AG20443 (cell line): ENCODE measurements around the gene DYRK2.

Source experiments
- DNase-seq: peaks from one replicate; pipeline ENCODE4 v3.0.0; 2012; ENCODE audit warnings: low spot score, mixed read lengths

Gene DYRK2

DNA sequence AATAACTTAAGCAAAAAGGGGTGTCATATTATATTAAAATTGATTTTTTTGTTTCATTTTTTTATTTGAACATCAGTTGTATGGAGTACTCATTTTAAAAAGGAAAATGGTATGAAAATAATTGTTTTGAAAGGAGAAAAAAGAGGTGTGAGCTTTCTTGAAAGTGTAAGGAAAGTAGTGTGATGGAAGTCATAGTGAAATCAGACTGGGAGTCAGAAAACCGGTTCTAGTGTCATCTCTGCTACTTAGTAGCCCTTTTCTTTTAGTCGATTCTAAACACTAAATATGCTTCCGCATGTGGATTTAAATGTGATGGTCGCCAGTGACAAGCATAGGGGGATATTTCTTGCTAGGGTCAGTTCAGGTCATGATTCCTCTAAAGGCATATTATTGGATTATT lies 1.8 kb upstream of the DYRK2 start:
- DNase-seq: no peak

DNA sequence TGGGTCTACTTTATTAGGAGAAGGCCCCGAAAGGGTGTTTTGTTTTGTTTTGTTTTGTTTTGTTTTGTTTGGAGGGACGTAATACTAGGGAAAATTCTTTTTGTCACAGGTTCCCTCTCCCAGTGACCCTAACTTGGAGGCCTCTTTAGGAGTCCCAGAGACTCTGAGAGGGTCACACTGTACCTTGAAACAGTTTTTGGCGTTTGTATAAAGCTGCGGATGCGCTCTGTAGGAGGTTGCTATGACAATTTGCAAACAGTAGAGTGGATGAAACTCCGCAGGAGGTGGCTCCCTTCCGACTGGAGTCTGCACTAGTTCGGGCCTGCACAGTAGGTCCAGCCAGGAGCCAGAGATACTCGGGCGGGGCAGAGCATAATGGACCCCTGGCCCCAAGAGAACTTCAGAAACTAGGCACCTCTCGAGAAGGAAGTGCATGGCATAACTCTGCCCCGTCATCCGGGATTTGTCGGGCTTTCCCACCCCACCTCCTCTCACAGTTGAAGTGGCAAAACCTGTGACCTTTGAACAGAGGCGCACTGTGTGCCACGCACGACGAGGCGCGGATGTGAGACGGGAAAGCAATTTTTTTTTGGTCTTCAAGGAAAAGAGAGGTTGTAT lies 1.3 kb upstream of the DYRK2 start:
- DNase-seq: no peak

DNA sequence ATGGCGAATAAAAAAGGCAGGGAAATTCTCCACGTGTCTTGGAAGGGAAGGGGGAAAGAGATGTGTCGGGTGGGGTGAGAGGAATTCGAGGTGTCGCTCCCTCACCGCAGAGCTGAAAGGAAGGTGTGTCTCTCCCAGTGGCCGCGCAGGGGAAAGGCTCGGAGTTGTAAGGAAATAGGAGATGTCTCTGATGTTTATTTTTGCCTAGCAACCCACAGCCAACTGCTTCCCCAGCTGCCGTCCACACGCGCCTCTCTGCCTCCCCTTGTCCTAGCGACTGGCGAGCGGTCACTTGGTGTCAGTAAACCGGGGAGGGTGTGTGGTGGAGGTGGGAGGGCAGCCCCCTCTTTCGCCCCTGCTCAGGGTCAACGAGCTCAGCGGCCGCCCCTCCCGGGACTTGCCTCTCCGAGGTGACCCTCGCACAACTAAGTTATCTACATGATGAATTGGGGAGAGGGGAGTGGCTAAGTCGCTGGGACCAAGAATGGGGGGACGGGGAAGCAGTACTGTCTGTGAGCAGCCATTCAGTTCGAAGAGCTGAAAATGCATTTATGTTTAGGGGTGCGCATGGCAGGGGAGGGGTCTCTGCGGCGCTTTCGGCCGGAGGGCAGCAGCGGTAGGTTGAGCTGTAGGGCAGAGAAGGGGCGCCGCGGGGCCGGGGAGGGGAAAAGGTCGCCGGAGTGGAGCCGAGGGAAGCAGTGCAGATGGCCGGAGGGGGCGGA lies 585 bp upstream of the DYRK2 start:
- DNase-seq: peak; percentile 88

DNA sequence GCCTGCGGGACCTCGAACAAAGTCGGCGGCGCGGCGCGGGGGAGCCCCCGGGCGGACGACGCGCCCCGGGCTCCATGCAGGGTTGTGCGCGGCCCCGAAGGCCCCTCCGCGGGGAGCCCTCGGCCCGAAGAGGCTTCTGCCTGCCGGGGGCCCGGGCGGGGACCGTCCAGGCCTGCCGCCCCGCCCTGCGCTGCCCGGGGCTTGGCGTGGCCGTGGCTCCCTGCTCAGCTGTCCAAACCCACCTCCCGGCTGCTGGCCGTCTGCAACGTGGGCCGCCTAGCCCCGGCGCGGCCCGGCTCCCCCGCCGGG lies 670 bp downstream of the DYRK2 start:
- peak; percentile 51 for DNase-seq

DNA sequence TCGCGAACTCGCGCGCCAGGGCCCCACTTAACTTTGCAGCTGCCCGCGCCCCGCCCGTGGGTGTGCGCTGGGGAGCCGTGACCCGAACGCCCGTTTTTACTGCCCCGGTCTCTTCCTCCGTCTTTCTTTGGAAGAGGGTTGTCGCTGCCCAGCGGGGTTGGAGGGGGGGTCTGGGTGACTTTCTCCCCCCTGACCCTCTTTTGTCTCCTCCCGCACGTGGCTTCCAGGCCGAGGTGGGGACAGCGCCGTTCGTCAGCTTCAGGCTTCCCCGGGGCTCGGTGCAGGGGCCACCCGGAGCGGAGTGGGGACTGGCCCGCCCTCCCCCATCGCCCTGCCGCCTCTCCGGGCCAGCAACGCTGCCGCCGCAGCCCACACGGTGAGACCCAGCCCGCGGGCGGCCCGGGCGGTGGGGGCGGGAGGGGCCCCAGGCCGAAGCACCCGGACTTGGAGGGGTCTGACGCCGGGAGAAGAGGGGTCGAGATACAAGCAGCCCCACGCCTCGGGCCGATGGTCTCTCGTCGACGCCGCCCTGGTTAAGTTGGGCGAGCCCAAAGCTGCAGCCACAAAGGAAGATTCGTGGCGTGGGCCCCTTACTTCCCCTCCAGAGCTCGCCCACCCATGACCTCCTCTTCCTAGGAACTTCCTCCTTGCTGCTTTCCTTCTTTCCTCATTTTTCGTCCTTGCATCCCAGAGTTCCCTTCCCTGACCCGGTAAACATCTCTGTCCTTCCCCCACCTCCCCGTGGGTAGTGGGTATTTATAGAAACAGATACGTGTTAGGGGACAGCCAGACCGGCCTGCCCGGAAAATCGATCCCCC lies 1.2 kb downstream of the DYRK2 start:
- DNase-seq: peak; percentile 60

DNA sequence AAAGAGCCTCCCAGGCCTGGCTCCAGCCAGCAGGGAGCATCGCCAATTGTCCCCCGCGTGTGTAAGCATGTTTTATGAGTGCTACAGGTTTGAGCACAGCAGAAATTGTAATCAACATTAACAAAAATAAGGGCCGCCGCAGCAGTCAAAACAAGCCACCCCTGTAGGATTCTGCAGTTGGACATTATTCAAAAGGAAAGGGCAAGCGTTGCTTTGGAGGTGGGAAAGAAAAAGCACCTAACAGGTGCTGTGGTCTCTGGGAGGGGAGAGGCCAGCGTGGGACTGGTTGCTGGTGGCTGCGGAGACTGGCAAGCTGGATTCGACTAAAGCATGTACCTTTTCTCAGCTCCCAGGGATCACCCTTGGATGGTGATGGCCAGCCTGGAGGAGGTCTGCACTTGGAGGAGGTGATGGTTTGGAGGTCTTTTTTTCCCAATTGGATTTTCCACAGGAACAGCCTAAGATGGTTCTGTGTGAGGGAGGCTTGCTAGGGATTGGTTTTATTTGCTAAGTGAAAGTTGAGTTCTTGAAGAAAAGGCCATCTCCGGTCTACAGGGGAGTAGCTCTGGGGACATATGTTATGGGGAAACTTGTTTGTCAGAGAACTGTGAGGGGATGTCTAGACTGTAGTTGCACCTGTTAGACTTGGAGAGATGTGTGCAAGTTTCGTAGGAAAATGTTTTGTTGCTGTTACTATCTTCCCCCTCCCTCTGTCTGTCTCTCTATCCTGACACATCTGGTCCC lies 2.0 kb downstream of the DYRK2 start:
- no peak for DNase-seq

DNA sequence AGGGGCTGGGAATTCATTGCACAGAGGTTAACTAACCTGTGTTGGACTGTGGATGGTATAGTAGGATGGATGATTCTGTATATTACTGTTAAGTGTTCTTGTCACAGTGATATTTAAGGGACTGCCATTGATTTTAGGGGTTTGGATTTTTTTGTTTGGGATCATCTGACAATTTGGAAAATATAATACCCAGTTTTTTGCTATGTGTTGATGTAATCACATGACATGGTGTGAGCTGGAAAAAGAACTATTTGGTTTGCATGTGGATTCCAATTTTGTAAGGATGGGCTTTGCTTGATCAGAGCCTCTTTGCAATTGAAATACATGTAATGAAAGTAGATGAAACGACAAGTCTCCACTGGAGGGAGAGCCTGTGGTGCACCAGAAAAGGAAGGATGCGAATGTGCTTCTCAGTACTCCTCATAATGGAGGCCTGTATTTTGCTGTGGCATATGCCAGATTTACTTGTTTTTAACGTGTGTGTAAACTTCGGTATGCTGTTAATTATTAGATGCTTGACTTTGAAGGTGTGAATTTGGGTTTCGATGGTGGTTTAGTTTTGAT lies 2.7 kb downstream of the DYRK2 start:
- peak; percentile 32 for DNase-seq

DNA sequence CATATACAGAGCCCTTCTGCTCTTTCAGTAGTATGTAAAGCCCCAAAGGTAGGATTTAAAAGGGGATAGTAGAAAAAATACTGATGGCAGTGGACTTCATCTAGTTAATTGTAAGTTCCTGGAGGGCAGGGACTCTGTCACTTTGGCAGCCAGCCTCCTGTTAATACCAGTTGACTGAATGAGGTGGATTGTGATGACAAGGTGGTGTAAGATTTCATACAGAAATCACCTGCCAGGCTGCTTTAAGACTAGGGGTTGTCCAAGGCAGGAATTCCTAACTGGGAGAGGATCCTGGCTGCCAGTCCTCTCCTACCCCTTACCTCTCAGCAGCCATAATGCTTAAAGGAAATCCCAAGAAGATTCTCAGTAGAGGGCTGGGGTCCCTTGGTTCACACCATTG lies 7.3 kb downstream of the DYRK2 start:
- DNase-seq: no peak

DNA sequence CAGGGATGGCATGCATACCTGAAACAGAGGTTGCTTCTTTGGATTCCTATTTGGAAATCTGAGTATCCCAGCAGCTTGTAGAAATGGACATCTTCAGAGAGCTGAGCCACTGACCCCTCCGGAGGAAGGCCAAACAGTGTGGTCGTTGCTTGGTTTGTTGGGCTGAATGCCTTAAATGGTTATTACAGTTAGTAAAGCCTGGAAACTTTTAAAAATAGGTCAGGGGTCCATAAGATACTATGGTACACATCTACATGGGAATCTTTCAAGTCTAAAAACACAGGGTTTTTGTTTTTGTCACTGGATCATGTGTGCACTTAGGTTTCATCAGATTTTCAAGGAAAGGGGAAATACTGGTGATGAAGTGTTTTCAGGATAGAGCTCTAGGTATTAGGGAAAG lies 7.7 kb downstream of the DYRK2 start:
- no peak for DNase-seq

DNA sequence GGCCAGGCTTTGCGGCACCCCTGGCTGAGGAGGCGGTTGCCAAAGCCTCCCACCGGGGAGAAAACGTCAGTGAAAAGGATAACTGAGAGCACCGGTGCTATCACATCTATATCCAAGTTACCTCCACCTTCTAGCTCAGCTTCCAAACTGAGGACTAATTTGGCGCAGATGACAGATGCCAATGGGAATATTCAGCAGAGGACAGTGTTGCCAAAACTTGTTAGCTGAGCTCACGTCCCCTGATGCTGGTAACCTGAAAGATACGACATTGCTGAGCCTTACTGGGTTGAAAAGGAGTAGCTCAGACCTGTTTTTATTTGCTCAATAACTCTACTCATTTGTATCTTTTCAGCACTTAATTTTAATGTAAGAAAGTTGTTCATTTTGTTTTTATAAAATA lies 9.9 kb downstream of the DYRK2 start:
- no peak for DNase-seq

DNA sequence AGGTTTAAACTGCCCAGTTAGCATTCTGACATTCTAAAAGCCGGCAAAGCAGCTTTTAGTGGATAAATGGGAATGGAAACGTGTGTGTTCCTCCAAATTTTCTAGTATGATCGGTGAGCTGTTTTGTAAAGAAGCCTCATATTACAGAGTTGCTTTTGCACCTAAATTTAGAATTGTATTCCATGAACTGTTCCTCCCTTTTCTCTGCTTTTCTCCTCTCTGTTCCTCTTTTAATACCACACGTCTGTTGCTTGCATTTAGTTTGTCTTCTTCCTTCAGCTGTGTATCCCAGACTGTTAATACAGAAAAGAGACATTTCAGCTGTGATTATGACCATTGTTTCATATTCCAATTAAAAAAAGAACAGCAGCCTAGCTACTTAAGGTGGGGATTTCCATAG lies 10.7 kb downstream of the DYRK2 start:
- DNase-seq: no peak

DNA sequence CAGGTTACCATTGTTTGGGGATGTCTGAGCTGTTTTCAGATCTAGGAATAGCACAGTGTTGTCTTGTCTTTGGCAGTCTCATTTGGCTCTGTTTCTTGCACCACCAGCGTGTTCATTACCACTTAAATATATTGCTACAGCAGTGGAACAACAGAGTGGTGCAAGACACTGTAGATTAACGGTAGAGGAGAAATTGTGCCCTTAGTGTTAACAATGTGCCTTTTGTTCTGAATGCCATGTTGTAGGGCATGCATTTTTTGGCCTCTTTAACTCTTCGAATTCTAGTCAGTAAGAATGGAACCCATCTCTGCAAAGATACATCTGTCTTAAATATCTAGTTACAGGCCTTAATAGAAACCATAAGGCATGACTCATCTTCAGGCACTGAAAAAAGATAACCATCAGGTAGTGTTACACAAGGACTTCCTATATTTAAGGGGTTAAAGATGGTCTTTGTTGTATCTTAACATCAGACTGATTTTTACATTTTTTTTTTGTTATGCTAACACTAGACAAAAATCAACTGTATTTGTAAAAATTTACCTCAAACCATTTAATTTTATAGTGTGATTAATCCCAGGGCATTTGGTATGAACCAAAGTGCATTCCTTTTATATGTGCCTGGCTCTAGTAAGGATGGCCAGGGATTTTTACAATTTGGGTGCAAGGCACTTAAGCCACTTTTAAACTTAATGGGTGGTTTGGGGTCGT lies 12.9 kb downstream of the DYRK2 start:
- no peak for DNase-seq

DNA sequence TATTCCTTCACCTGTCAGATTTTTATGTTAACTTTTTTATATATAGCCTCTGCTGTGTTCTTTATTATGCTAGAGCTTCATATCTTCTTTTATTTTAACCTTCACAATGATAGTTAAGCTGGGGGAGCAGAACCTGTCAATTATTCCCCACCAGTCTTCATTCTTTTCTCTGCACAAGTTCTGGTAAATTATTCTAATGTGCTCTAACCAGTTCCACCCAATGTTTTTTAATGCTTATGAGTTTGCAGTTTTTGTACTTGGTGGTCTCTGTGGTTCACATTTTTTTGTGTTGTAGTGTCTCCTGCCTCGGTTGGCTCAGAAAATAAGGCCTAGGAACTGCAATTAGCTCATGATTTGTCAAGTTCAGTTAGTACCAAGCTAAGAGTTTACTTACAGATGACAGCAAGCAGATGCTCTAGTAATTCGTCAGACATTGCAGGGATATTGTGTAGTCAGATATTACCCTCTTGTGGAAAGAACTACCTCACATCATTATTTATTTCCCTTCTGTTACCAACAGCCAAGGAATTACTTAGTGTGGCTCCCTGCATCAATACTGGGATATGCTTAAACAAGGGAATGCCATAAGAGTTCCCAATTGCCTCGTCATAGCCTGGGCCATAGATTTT lies 14.5 kb downstream of the DYRK2 start:
- DNase-seq: peak; percentile 56

DNA sequence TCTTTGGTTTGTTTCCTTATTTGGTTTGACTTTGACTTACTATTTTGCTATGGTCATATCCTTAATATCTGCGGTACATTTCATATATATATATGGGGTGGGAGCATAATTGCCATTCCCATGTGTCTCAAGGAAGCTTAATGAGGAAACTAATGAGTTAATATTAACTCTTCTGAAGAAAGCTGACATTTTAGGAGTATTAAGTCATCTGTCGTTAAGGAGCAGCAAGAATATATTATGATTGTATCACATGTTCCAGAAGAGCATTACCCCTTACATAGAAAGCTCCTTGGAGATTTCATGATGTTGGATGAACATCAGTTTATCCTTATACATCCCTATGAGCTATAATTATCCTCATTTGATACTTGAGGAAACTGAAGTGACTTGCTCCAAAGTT lies 15.6 kb downstream of the DYRK2 start:
- DNase-seq: no peak

DNA sequence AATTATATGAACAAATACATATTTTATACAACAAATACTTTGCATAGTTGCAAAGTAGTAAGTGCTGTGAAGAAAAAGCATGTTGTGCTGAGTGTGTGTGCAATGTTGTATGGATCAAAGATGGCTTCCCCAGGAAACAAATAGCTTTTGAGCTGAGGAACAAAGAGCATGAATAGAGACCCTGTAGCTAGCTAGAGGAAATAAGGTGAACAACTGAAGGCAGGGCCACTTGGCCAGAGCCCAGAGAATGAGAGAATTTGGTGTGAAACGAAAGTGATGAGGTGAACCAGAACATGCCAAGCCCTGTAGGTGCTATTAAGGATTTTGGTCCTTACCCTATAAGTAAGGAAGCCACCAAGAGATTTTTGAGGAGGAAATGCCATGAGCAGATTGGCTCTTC lies 17.1 kb downstream of the DYRK2 start:
- no peak for DNase-seq

DNA sequence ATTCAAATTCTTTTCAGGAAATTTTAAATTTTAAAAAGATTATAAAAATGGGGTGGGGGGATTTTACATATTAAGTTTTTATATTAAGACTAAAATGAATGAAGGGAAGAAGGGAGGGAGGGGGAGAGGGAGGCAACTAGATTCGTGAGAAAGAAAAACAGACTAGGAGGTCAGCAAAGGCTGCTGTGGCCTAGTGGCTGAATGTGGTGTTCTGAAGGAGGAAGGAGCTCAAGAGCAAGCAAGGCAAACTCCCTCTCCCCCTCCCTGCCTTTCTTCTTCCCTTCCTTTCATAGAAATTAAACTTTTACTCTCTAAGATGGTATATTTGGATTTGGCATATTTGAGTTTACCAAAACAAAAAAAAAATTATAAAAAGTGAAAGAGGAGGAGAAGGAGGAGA lies 18.1 kb downstream of the DYRK2 start:
- DNase-seq: no peak

DNA sequence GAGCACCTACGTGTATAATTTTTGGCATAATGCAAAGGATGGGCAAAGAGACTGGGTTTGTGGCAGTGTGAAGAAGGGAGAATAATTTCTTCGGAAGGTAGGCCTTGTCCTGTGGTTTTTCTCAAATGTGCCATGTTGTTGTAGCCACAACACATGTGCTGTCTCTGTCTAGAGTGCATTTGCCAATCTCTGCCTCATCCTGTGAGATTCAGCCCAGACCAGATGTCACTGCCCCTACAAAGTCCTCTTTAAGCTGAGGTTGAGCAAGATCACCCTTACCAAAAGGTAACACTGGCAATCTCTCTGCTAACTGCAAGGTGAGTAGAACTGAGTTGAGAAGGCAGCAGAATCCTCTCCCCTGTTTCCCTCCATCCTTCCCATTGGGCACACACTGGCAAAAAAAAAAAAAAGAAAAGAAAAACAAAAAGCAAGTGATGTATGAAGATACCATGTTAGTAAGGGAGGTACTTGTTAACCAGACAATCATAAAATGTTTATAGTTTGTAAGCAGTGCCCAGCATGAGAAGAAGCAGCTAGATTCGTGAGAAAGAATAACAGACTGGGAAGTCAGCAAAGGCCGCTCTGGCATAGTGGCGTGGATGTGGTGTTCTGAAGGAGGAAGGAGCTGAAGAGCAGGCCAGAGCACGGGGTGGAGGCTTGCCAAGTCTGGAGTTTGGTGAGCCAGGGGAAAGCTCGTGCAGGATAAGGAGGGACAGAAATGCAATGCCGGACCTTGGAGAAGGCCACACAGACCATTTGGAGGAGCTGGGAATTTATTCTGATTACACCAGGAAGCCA lies 18.9 kb downstream of the DYRK2 start:
- DNase-seq: no peak

DNA sequence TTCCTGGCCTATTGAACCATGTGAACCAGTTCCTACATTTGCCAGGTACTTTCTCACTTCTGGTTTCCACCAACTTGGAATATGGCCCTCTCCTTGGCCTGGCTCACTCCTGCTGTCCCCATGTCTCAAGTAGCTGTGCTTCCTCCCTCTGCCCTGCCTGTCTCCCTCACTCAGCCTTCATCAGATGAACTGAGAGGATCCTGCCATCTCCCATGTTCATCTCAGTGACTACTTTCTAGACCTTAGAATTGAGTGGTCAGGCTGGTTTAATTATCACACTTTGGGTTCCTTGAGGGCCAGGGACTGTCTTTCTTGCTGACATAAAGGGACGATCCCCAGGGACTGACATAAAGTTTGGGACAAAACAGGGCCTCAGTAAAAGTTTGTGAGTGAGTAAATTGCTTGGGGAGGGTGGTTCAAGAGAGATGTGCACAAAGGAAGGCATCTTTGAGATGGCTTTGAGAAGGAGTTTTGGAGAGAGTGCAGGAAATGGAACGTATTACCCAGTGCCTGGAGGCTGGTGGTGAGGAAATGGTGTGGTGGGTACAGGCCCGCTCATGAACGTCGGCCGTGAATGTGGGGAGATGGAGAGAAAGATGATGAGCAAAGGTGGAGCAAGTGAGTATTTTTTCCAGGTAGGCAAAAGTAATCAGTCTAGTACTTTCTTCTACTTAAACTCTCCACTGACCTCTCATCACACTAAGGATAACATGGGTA lies 20.8 kb downstream of the DYRK2 start:
- no peak for DNase-seq

DNA sequence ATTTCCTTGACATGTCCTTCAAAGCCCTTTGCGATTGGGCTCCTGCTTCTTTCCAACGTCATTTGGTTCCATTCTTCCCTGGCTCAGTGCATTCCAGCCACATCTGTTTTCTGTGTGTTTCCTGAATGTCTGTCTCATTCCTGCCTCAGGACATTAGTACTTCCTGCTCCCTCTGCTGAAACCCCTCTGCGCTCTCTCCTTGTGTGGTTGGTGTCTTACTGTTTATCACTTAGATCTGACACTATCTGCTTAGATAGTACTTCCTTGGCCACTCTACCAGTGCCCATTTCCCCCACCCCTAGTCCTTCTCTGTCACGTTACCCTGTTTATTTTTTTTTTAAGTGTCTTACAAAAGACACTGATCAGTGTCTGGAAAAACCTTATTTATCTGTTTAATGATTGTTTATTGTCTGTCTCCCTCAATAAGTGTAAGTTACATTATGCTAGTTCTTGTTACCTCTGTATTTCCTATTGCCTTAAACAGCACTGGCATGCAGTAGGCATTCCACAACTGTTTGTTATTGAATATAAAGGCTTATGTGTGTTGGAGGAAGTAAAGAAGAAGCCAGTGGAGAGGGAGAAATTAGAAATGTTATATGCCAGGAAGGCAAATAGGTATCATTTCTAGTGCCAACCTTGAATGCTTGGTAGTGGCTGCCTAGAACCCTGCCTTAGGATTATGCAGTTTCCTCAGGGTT lies 21.5 kb downstream of the DYRK2 start:
- no peak for DNase-seq
